ENCODE measurements around the gene BLMH.
"Not testable (repeated sequence)": the region's sequence is repeated elsewhere in the genome, so short reads cannot be mapped to it uniquely, and the experiment has no call there.

DNA sequence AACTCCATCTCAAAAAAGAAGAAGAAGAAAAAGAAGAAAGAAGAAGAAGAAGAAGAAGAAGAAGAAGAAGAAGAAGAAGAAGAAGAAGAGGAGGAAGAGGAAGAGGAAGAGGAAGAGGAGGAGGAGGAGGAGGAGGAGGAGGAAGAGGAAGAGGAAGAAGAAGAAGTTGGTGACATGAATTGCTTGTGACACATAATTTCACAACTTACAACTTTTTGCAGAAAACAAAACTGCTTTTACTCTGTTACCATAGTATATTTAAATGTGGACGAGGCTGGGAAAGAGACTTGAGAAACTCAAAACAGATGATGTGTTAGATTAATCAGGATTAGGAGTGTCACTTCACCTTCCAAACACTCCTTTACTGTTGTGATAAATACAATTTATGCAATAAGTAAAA, 61.7 kb downstream of the BLMH start:
- TF ChIP-seq, protein P1, sequence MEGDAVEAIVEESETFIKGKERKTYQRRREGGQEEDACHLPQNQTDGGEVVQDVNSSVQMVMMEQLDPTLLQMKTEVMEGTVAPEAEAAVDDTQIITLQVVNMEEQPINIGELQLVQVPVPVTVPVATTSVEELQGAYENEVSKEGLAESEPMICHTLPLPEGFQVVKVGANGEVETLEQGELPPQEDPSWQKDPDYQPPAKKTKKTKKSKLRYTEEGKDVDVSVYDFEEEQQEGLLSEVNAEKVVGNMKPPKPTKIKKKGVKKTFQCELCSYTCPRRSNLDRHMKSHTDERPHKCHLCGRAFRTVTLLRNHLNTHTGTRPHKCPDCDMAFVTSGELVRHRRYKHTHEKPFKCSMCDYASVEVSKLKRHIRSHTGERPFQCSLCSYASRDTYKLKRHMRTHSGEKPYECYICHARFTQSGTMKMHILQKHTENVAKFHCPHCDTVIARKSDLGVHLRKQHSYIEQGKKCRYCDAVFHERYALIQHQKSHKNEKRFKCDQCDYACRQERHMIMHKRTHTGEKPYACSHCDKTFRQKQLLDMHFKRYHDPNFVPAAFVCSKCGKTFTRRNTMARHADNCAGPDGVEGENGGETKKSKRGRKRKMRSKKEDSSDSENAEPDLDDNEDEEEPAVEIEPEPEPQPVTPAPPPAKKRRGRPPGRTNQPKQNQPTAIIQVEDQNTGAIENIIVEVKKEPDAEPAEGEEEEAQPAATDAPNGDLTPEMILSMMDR (IDR thresholded peaks at IDR 0.05), result not testable (repeated sequence)
- not testable (repeated sequence) for TF ChIP-seq EZH2 (IDR thresholded peaks at IDR 0.05)
